Osteoblast (primary cell): ENCODE results near the gene SMIM31. TPM values are rescaled to one million over a fixed set of nuclear protein-coding genes. Genes with fewer than 3 reads are reported as not detected.

Experiments
- DNase-seq: peaks from one replicate; pipeline ENCODE4 v3.0.0; 2011; ENCODE audit warnings: low spot score, mixed read lengths; ENCODE audit not compliant: insufficient read length; ENCODE audit errors: missing footprints
- H2AFZ ChIP-seq: 2 replicates; pipeline ENCODE4 v1.6.0; 2011; ENCODE audit warnings: mild to moderate bottlenecking, low read length
- H3K27ac ChIP-seq: 2 replicates; pipeline ENCODE4 v1.5.1; 2011; ENCODE audit warnings: mild to moderate bottlenecking, low read depth, low read length, moderate library complexity
- H3K27me3 ChIP-seq: 2 replicates; pipeline ENCODE4 v1.6.0; 2012; ENCODE audit warnings: mild to moderate bottlenecking, control low read depth, inconsistent platforms, low read length, moderate library complexity; ENCODE audit not compliant: insufficient read depth
- H3K36me3 ChIP-seq: 2 replicates; pipeline ENCODE4 v1.5.1; 2011; ENCODE audit warnings: mild to moderate bottlenecking, low read length, control low read depth, moderate library complexity; ENCODE audit not compliant: insufficient read depth
- H3K4me1 ChIP-seq: 2 replicates; pipeline ENCODE4 v1.5.1; 2011; ENCODE audit warnings: mild to moderate bottlenecking, low read length, control low read depth, moderate library complexity; ENCODE audit not compliant: insufficient read depth
- H3K4me2 ChIP-seq: 2 replicates; pipeline ENCODE4 v1.6.0; 2011; ENCODE audit warnings: mild to moderate bottlenecking, low read length; ENCODE audit not compliant: insufficient read depth
- H3K4me3 ChIP-seq: fragments of 200-600 bp; sonication (generic); 3 replicates; pipeline ENCODE4 v1.5.1; 2012; ENCODE audit warnings: mild to moderate bottlenecking, low read length, inconsistent platforms; ENCODE audit not compliant: insufficient read depth
- H3K79me2 ChIP-seq: 2 replicates; pipeline ENCODE4 v1.6.0; 2012; ENCODE audit warnings: mild to moderate bottlenecking, low read length, control low read depth, inconsistent platforms; ENCODE audit not compliant: insufficient read depth
- H3K9me3 ChIP-seq: 2 replicates; pipeline ENCODE4 v1.5.1; 2011; ENCODE audit warnings: low read depth, low read length, control low read depth
- H4K20me1 ChIP-seq: 2 replicates; pipeline ENCODE4 v1.6.0; 2012; ENCODE audit warnings: mild to moderate bottlenecking, low read length, control low read depth; ENCODE audit not compliant: insufficient read depth
- CTCF ChIP-seq: IDR thresholded peaks from 2 replicates; pipeline ENCODE4 v1.5.1; 2011; ENCODE audit warnings: mild to moderate bottlenecking, low read depth, low read length, moderate library complexity; ENCODE audit errors: extremely low read depth
- total RNA-seq: library from RNA; depleted of rRNA; stranded (reverse); fragments of >200 nt; gene quantifications from 2 replicates; pipeline ENCODE4 v1.2.3, GENCODE V29; 2012

The SMIM31 gene
- total RNA-seq, 1 donor: not detected

- no peaks in the 10 kb centered on the region for H3K27me3 ChIP-seq
- no peaks in the 10 kb centered on the region for H3K36me3 ChIP-seq
- H3K4me2 ChIP-seq: no peak overlapping the region
- DNase-seq: peak; percentile 51
- no peaks in the 10 kb centered on the region for H4K20me1 ChIP-seq
- peaks cover 8% of the 10 kb centered on the region for H3K4me1 ChIP-seq
- no peak overlapping the region for H2AFZ ChIP-seq
- peak; percentile 90 for TF ChIP-seq CTCF
- no peaks in the 10 kb centered on the region for H3K79me2 ChIP-seq
- no peak overlapping the region for H3K27ac ChIP-seq
- H3K9me3 ChIP-seq: no peaks in the 10 kb centered on the region
- H3K4me3 ChIP-seq: no peak overlapping the region
Observed at GRCh38 chr4:164779811-164780216, 25.9 kb downstream of the SMIM31 start.

DNA sequence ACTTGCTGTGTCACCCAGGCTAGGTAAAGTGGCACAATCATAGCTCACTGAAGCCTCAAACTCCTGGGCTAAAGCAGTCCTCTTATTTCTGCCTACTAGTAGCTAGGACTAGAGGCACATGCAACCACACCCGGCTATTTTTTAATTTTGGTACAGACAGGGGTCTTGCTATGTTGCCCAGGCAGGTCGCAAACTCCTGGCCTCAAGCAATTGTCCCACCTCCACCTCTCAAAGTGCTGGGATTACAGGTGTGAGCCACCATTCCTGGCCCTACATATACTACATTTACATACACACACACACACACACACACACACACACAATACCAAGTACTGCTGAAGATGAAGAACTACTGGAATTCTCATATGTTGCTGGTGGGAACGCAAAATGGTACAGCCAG, 26.9 kb downstream of the SMIM31 start:
- no peak for DNase-seq
- H3K27me3 ChIP-seq: no peaks in the 10 kb centered on the region
- H3K27ac ChIP-seq: no peak overlapping the region
- H3K9me3 ChIP-seq: no peaks in the 10 kb centered on the region
- no peak overlapping the region for H3K4me3 ChIP-seq
- no peak overlapping the region for H2AFZ ChIP-seq
- H3K36me3 ChIP-seq: no peaks in the 10 kb centered on the region
- H3K4me2 ChIP-seq: no peak overlapping the region
- H3K79me2 ChIP-seq: no peaks in the 10 kb centered on the region
- H3K4me1 ChIP-seq: peaks cover 8% of the 10 kb centered on the region
- H4K20me1 ChIP-seq: no peaks in the 10 kb centered on the region
- no peak for TF ChIP-seq CTCF

DNA sequence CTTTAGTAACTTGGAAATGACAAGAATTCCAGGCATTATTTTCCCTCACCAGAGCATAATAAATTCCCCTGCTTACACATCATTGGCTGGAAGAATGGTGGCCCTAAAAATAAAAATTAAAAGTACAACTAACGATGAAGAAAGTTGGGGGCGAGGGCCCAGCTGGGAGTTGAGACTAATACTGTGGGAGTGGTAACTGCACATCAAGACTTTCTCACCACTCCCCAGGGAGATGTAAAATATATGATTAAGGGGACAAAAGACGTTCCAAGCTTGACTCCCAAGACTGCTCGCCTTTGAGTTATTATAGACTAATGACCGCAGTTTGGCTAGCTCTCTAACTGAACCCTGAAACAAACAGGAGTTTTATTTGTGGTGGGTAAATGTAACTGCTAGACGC, 30.0 kb downstream of the SMIM31 start:
- Histone ChIP-seq H3K79me2 (no peaks in the 10 kb centered on the region), H3K27me3 (no peaks in the 10 kb centered on the region), H3K4me3 (no peak overlapping the region), H2AFZ (peak overlapping the region; percentile 26), H3K36me3 (no peaks in the 10 kb centered on the region), H3K27ac (no peak overlapping the region), H4K20me1 (no peaks in the 10 kb centered on the region), H3K4me2 (no peak overlapping the region), H3K9me3 (no peaks in the 10 kb centered on the region), H3K4me1 (peaks cover 4% of the 10 kb centered on the region)
- no peak for TF ChIP-seq CTCF
- DNase-seq: no peak

GRCh38 chr4:164789047-164789446, 35.1 kb downstream of the SMIM31 start:
- H3K27me3 ChIP-seq: no peaks in the 10 kb centered on the region
- no peak overlapping the region for H3K4me2 ChIP-seq
- no peaks in the 10 kb centered on the region for H3K79me2 ChIP-seq
- H2AFZ ChIP-seq: no peak overlapping the region
- H3K27ac ChIP-seq: no peak overlapping the region
- no peaks in the 10 kb centered on the region for H3K4me1 ChIP-seq
- no peaks in the 10 kb centered on the region for H3K36me3 ChIP-seq
- H3K4me3 ChIP-seq: no peak overlapping the region
- H3K9me3 ChIP-seq: no peaks in the 10 kb centered on the region
- no peak for DNase-seq
- H4K20me1 ChIP-seq: no peaks in the 10 kb centered on the region
- TF ChIP-seq CTCF: no peak
